PC-9 (cell line): ENCODE data around the gene SF3A1. TPM values are rescaled to one million over a fixed set of nuclear protein-coding genes. Genes with fewer than 3 reads are reported as not detected.

ENCODE experiments used
- BruUV-seq: library from RNA; stranded (reverse); fragments of 400-500 nt; replicated peaks from 2 replicates; lab custom pipeline; 2021; lab: Mats Ljungman, UMichigan
- CTCF ChIA-PET: fragments of 300-600 bp; sonication (Branson Sonifier 250); formaldehyde crosslinking; loops from one replicate; lab custom pipeline; 2022; ENCODE audit warnings: antibody characterized with exemption; lab: Charles Lee
- POLR2A ChIA-PET: fragments of 300-600 bp; sonication (Branson Sonifier 250); formaldehyde crosslinking; loops from one replicate; lab custom pipeline; 2022; ENCODE audit warnings: antibody characterized with exemption; ENCODE audit not compliant: unreplicated experiment; lab: Charles Lee
- DNase-seq, 2 experiments: peaks; one replicate each; pipeline versions ENCODE4 v3.0.0 to v3.0.0-alpha.2; 2015 to 2022; ENCODE audit warnings: mixed read lengths in 1 of 2
- H2AFZ ChIP-seq: fragments of 200-600 bp; sonication (generic); 2 replicates; pipeline ENCODE4 v1.8.1; 2017; ENCODE audit warnings: antibody characterized with exemption
- H3F3A ChIP-seq: fragments of 200-600 bp; sonication (generic); 2 replicates; pipeline ENCODE4 v1.8.1; 2017; ENCODE audit warnings: antibody characterized with exemption, mild to moderate bottlenecking, low read depth; ENCODE audit not compliant: insufficient read depth
- H3K27ac ChIP-seq: fragments of 200-600 bp; sonication (generic); 2 replicates; pipeline ENCODE4 v1.6.1; 2016; ENCODE audit warnings: mixed run types
- H3K27me3 ChIP-seq: fragments of 200-600 bp; sonication (generic); 2 replicates; pipeline ENCODE4 v1.6.1; 2016; ENCODE audit warnings: low read depth, mixed run types; ENCODE audit not compliant: insufficient read depth
- H3K36me3 ChIP-seq: fragments of 200-600 bp; sonication (generic); 2 replicates; pipeline ENCODE4 v1.6.1; 2016; ENCODE audit warnings: low read depth, mixed run types
- H3K4me1 ChIP-seq: fragments of 200-600 bp; sonication (generic); replicated peaks from 2 replicates; pipeline ENCODE4 v1.6.1; 2016; ENCODE audit warnings: mixed run types; ENCODE audit not compliant: insufficient read depth
- H3K4me2 ChIP-seq: fragments of 200-600 bp; sonication (generic); 2 replicates; pipeline ENCODE4 v1.6.1; 2017; ENCODE audit warnings: mixed run types
- H3K4me3 ChIP-seq: fragments of 200-600 bp; sonication (generic); 2 replicates; pipeline ENCODE4 v1.6.1; 2016; ENCODE audit warnings: mixed run types
- H3K79me2 ChIP-seq: fragments of 200-600 bp; sonication (generic); 2 replicates; pipeline ENCODE4 v1.6.1; 2017; ENCODE audit warnings: low read depth, mixed run types
- H3K9me2 ChIP-seq: fragments of 200-600 bp; sonication (generic); 2 replicates; pipeline ENCODE4 v1.8.1; 2017; ENCODE audit warnings: mild to moderate bottlenecking; ENCODE audit not compliant: insufficient read depth
- H3K9me3 ChIP-seq: fragments of 200-600 bp; sonication (generic); 2 replicates; pipeline ENCODE4 v1.8.1; 2016; ENCODE audit warnings: low read depth; ENCODE audit not compliant: insufficient read depth
- H4K20me1 ChIP-seq: fragments of 200-600 bp; sonication (generic); 2 replicates; pipeline ENCODE4 v1.8.1; 2017; ENCODE audit not compliant: insufficient read depth
- EZH2 ChIP-seq: fragments of 200-600 bp; sonication (generic); IDR thresholded peaks from 2 replicates; pipeline ENCODE4 v1.8.0; 2017; ENCODE audit warnings: antibody characterized with exemption, low read depth
- intact Hi-C: fragments of 100-400 bp; cut with micrococcal nuclease; formaldehyde crosslinking; loops from one replicate; pipeline ENCODE4 v1.10.0; 2022; ENCODE audit not compliant: unreplicated experiment
- total RNA-seq: library from RNA; stranded (reverse); gene quantifications from 2 replicates; pipeline ENCODE4 v1.2.3, GENCODE V29; 2021
- TF ChIP-seq, protein P1 (sequence below): fragments of 200-600 bp; sonication (generic); conservative IDR thresholded peaks from 2 replicates; pipeline ENCODE4 v1.6.1; 2017; ENCODE audit warnings: mixed run types, antibody characterized with exemption, mild to moderate bottlenecking, moderate library complexity

SF3A1 gene
- total RNA-seq, 1 experiment from 2014 or later: 189 TPM

DNA sequence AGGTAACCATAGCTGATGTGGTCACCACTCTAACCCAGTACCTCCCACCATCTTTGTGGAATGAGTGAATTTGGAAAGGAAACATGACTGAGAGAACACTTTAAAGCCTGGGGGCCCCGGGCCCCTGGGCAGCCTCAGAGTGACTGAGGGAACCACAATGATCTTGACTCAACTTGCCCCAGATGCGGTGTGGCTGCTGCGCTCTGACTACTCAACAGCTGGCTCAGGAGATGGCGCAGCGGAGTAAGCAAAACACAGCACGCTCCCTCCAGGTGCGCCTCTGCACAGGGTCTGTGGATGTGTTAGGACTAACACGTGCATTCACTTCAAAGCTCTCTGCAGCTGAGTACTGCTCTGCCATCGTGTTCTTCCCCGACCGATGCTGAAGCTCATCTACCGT, 24.6 kb upstream of the SF3A1 start:
- no peaks in the 10 kb centered on the region for H3K36me3 ChIP-seq
- ChIA-PET POLR2A (no interaction called here), CTCF (interaction anchor here (0.5 kb wide), 1 partner anchor 249 kb away, joined by 5 read pairs; no protein-coding TSS in a partner anchor)
- no peak for DNase-seq
- H3K4me2 ChIP-seq: no peak overlapping the region
- no peaks in the 10 kb centered on the region for H4K20me1 ChIP-seq
- H3K4me1 ChIP-seq: peaks cover 5% of the 10 kb centered on the region
- H2AFZ ChIP-seq: no peak overlapping the region
- no peak overlapping the region for H3K27ac ChIP-seq
- BruUV-seq: no TSS peak
- no peaks in the 10 kb centered on the region for H3K9me2 ChIP-seq
- no peaks in the 10 kb centered on the region for H3K9me3 ChIP-seq
- H3F3A ChIP-seq: no peaks in the 10 kb centered on the region
- intact Hi-C loops: no loop called here
- H3K27me3 ChIP-seq: no peaks in the 10 kb centered on the region
- no peaks in the 10 kb centered on the region; the same call in 1 of the 2 replicates for H3K79me2 ChIP-seq
- no peak for TF ChIP-seq EZH2
- TF ChIP-seq, protein P1, sequence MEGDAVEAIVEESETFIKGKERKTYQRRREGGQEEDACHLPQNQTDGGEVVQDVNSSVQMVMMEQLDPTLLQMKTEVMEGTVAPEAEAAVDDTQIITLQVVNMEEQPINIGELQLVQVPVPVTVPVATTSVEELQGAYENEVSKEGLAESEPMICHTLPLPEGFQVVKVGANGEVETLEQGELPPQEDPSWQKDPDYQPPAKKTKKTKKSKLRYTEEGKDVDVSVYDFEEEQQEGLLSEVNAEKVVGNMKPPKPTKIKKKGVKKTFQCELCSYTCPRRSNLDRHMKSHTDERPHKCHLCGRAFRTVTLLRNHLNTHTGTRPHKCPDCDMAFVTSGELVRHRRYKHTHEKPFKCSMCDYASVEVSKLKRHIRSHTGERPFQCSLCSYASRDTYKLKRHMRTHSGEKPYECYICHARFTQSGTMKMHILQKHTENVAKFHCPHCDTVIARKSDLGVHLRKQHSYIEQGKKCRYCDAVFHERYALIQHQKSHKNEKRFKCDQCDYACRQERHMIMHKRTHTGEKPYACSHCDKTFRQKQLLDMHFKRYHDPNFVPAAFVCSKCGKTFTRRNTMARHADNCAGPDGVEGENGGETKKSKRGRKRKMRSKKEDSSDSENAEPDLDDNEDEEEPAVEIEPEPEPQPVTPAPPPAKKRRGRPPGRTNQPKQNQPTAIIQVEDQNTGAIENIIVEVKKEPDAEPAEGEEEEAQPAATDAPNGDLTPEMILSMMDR: no peak
- H3K4me3 ChIP-seq: no peak overlapping the region

DNA sequence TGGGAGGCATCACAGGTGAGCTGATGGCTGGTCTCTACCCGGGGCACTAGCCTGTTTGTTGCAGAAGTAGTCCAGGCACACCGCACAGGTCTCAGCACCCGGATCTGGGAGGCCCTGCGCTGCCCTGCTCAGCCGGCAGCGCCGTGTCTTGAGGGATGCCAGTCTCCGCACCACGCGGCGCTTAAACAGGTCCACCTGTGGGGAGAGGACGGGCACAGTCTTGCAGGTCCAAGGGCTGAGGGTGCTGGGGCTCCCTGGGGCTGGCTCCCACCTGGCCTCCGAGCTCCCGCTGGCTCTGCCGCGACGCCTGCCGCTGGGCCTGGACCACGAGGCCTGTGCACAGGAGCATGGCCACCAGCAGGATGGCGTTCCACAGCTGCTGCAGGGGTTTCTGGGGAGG, 23.3 kb upstream of the SF3A1 start:
- Histone ChIP-seq H3K9me2 (no peaks in the 10 kb centered on the region), H3K9me3 (no peaks in the 10 kb centered on the region), H3K27ac (no peak overlapping the region), H4K20me1 (0 out of 2 replicates have a peak, but pooled peaks cover 5% of the 10 kb centered on the region), H3K4me1 (no peaks in the 10 kb centered on the region), H3K79me2 (no peaks in the 10 kb centered on the region), H2AFZ (no peak overlapping the region), H3K4me3 (no peak overlapping the region), H3K36me3 (no peaks in the 10 kb centered on the region), H3F3A (no peaks in the 10 kb centered on the region), H3K4me2 (no peak overlapping the region), H3K27me3 (no peaks in the 10 kb centered on the region)
- POLR2A ChIA-PET: no interaction called here
- no peak for TF ChIP-seq EZH2
- TF ChIP-seq, protein P1: no peak
- DNase-seq: no peak
- CTCF ChIA-PET: no interaction called here
- intact Hi-C loops: no loop called here
- BruUV-seq: no TSS peak

DNA sequence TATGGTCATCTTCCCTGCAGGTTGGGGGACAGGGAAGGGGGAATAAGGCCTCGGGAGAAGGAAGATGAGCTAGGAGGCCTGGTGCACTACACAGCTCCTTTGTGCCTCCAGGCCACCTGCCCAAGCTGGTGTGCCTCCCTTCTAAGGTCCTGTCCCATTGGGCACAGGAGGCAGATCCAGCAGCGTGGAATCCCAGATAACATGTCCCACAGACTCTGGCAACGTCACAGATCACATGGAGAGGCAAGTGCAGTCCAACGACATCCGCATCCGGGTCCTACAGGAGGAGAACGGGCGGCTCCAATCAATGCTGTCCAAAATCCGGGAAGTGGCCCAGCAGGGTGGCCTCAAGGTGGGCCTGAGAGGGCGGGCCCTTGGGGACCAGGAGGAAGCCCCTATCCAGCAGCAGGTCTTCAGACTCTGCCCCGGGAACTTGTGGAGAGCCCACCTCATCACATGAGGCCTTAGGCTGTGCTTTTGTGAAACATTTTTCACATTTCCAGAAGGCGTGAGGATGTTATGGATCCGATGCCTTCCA, 18.7 kb upstream of the SF3A1 start:
- Histone ChIP-seq H3K27me3 (no peaks in the 10 kb centered on the region), H3K9me3 (no peaks in the 10 kb centered on the region), H3K4me2 (no peak overlapping the region), H3K9me2 (no peaks in the 10 kb centered on the region), H3F3A (no peaks in the 10 kb centered on the region; the same call in 1 of the 2 replicates), H3K4me3 (no peak overlapping the region), H3K79me2 (no peaks in the 10 kb centered on the region), H4K20me1 (0 out of 2 replicates have a peak, but pooled peaks cover 5% of the 10 kb centered on the region), H3K4me1 (no peaks in the 10 kb centered on the region), H2AFZ (no peak overlapping the region), H3K27ac (no peak overlapping the region), H3K36me3 (no peaks in the 10 kb centered on the region)
- intact Hi-C loops: no loop called here
- BruUV-seq: no TSS peak
- TF ChIP-seq, protein P1: no peak
- TF ChIP-seq EZH2: no peak
- DNase-seq: no peak
- ChIA-PET POLR2A (no interaction called here), CTCF (no interaction called here)
